BLaER1 (cell line): Measurements from ENCODE around the gene SDSL.

Source experiments
- H3K27ac ChIP-seq: shearing (Covaris generic); formaldehyde crosslinking; 2 replicates; pipeline ENCODE4 v1.8.1; 2022
- H3K27me3 ChIP-seq: shearing (Covaris generic); formaldehyde crosslinking; 2 replicates; pipeline ENCODE4 v1.8.1; 2022
- H3K36me3 ChIP-seq: shearing (Covaris generic); formaldehyde crosslinking; 2 replicates; pipeline ENCODE4 v1.8.1; 2022
- H3K4me1 ChIP-seq: shearing (Covaris generic); formaldehyde crosslinking; 2 replicates; pipeline ENCODE4 v1.8.1; 2022
- H3K4me2 ChIP-seq: shearing (Covaris generic); formaldehyde crosslinking; 2 replicates; pipeline ENCODE4 v1.8.1; 2022
- H3K4me3 ChIP-seq: shearing (Covaris generic); formaldehyde crosslinking; 2 replicates; pipeline ENCODE4 v1.8.1; 2022
- H3K9ac ChIP-seq: shearing (Covaris generic); formaldehyde crosslinking; 2 replicates; pipeline ENCODE4 v1.8.1; 2022
- H3K9me3 ChIP-seq: shearing (Covaris generic); formaldehyde crosslinking; 2 replicates; pipeline ENCODE4 v1.8.1; 2022
- H4K20me1 ChIP-seq: shearing (Covaris generic); formaldehyde crosslinking; 2 replicates; pipeline ENCODE4 v1.8.1; 2022
- Cebpa-rat ChIP-seq: shearing (Covaris generic); IDR thresholded peaks from 2 replicates; pipeline ENCODE4 v1.8.1; 2022

Gene SDSL

GRCh38 chr12:113471619-113472171, 49.5 kb downstream of the SDSL start, which contains the start of gene LHX5:
TSS of gene LHX5 (minus strand) at chr12:113471871. CDS start at chr12:113471498, 373 bp downstream.
- Histone ChIP-seq H3K4me3 (no peak within 1 kb of the TSS), H3K9ac (no peak within 1 kb of the TSS)

GRCh38 chr12:113472191-113473121, 50.3 kb downstream of the SDSL start:
- Histone ChIP-seq H3K36me3 (no peaks in the 10 kb centered on the region), H3K27ac (no peak overlapping the region), H3K4me2 (no peak overlapping the region), H3K9me3 (peaks cover 35% of the 10 kb centered on the region), H3K4me3 (no peak overlapping the region), H3K4me1 (no peaks in the 10 kb centered on the region), H3K27me3 (peaks cover 98% of the 10 kb centered on the region), H3K9ac (no peak overlapping the region), H4K20me1 (peaks cover 80% of the 10 kb centered on the region)
- TF ChIP-seq Cebpa-rat = no peak

More at GRCh38 chr12:113471619-113472171, 49.5 kb downstream of the SDSL start, which contains the start of gene LHX5:
- H3K9me3 ChIP-seq = peaks cover 35% of the 10 kb centered on the region
- H3K4me1 ChIP-seq = no peaks in the 10 kb centered on the region
- no peaks in the 10 kb centered on the region for H3K36me3 ChIP-seq
- no peak for TF ChIP-seq Cebpa-rat
- no peak within 1 kb of the TSS for H3K27ac ChIP-seq
- H3K27me3 ChIP-seq = peaks cover 100% of the 10 kb centered on the region
- H3K4me2 ChIP-seq = no peak within 1 kb of the TSS
- peaks cover 87% of the 10 kb centered on the region for H4K20me1 ChIP-seq

GRCh38 chr12:113473400-113473799, 51.2 kb downstream of the SDSL start:
- Histone ChIP-seq H3K27ac (no peak overlapping the region), H3K4me2 (no peak overlapping the region), H3K9ac (no peak overlapping the region), H3K36me3 (no peaks in the 10 kb centered on the region), H3K27me3 (peaks cover 98% of the 10 kb centered on the region), H4K20me1 (peaks cover 70% of the 10 kb centered on the region), H3K4me1 (no peaks in the 10 kb centered on the region), H3K9me3 (peaks cover 37% of the 10 kb centered on the region), H3K4me3 (no peak overlapping the region)
- TF ChIP-seq Cebpa-rat = no peak

- H3K36me3 ChIP-seq = no peaks in the 10 kb centered on the region
- H3K27ac ChIP-seq = no peak overlapping the region
- H3K4me3 ChIP-seq = no peak overlapping the region
- H3K4me1 ChIP-seq = no peaks in the 10 kb centered on the region
- peaks cover 98% of the 10 kb centered on the region for H3K27me3 ChIP-seq
- H3K9ac ChIP-seq = no peak overlapping the region
- H4K20me1 ChIP-seq = peaks cover 65% of the 10 kb centered on the region
- no peak for TF ChIP-seq Cebpa-rat
- peaks cover 42% of the 10 kb centered on the region for H3K9me3 ChIP-seq
- H3K4me2 ChIP-seq = no peak overlapping the region
These were observed 51.8 kb downstream of the SDSL start for GRCh38 chr12:113473942-113474341.

GRCh38 chr12:113474635-113475436, 52.7 kb downstream of the SDSL start:
- Histone ChIP-seq H4K20me1 (peaks cover 56% of the 10 kb centered on the region), H3K4me3 (no peak overlapping the region), H3K4me2 (no peak overlapping the region), H3K4me1 (no peaks in the 10 kb centered on the region), H3K9me3 (peaks cover 51% of the 10 kb centered on the region), H3K27ac (no peak overlapping the region), H3K27me3 (peaks cover 98% of the 10 kb centered on the region), H3K36me3 (no peaks in the 10 kb centered on the region), H3K9ac (no peak overlapping the region)
- TF ChIP-seq Cebpa-rat = no peak

- peaks cover 48% of the 10 kb centered on the region for H4K20me1 ChIP-seq
- H3K4me2 ChIP-seq = no peak overlapping the region
- H3K4me1 ChIP-seq = no peaks in the 10 kb centered on the region
- no peaks in the 10 kb centered on the region for H3K36me3 ChIP-seq
- peaks cover 56% of the 10 kb centered on the region for H3K9me3 ChIP-seq
- peaks cover 98% of the 10 kb centered on the region for H3K27me3 ChIP-seq
- TF ChIP-seq Cebpa-rat = no peak
- H3K9ac ChIP-seq = no peak overlapping the region
- no peak overlapping the region for H3K27ac ChIP-seq
- H3K4me3 ChIP-seq = no peak overlapping the region
These were observed 53.4 kb downstream of the SDSL start for GRCh38 chr12:113475451-113476175.

- Histone ChIP-seq H3K36me3 (no peaks in the 10 kb centered on the region), H3K4me1 (no peaks in the 10 kb centered on the region), H3K4me2 (no peak overlapping the region), H3K9me3 (peaks cover 56% of the 10 kb centered on the region), H4K20me1 (peaks cover 40% of the 10 kb centered on the region), H3K9ac (no peak overlapping the region), H3K27me3 (peaks cover 98% of the 10 kb centered on the region), H3K27ac (no peak overlapping the region), H3K4me3 (no peak overlapping the region)
- no peak for TF ChIP-seq Cebpa-rat
These were observed 54.2 kb downstream of the SDSL start for GRCh38 chr12:113476176-113476986.

- Histone ChIP-seq H4K20me1 (peaks cover 31% of the 10 kb centered on the region; the same call in 1 of the 2 replicates), H3K9ac (no peak overlapping the region), H3K9me3 (peaks cover 56% of the 10 kb centered on the region), H3K4me2 (no peak overlapping the region), H3K27me3 (peaks cover 91% of the 10 kb centered on the region), H3K36me3 (no peaks in the 10 kb centered on the region), H3K27ac (no peak overlapping the region), H3K4me3 (no peak overlapping the region), H3K4me1 (no peaks in the 10 kb centered on the region)
- TF ChIP-seq Cebpa-rat = no peak
These were observed 55.1 kb downstream of the SDSL start for GRCh38 chr12:113477171-113477841.
